Activated T-helper 1 cell treated with anti-CD3 and anti-CD28 coated beads, Interleukin-12 subunit alpha, Interleukin-12 subunit beta, Interleukin-2, Interleukin-4 antibody, amounts not matched to agents 30 ng/mL and 10 ng/mL and 1 ng/mL, durations not matched to agents 14 hours and 24 hours and 36 hours (primary cell): ENCODE results near the gene PLA2G4D. TPM values are rescaled to one million over a fixed set of nuclear protein-coding genes. Genes with fewer than 3 reads are reported as not detected.

Source experiments
- DNase-seq: peaks from one replicate; pipeline ENCODE4 v3.0.0; 2021; ENCODE audit warnings: low spot score
- H3K27ac Mint-ChIP-seq: one replicate; pipeline ENCODE4 v1.8.0; 2021; ENCODE audit warnings: mild to moderate bottlenecking, mixed read lengths
- H3K27me3 Mint-ChIP-seq: one replicate; pipeline ENCODE4 v1.8.0; 2022; ENCODE audit warnings: mild to moderate bottlenecking, moderate library complexity, mixed read lengths; ENCODE audit not compliant: insufficient read depth
- H3K36me3 Mint-ChIP-seq: one replicate; pipeline ENCODE4 v1.8.0; 2021; ENCODE audit warnings: low read depth, mixed read lengths
- H3K4me1 Mint-ChIP-seq: one replicate; pipeline ENCODE4 v1.8.0; 2021; ENCODE audit warnings: low read depth, mixed read lengths
- H3K4me3 Mint-ChIP-seq: one replicate; pipeline ENCODE4 v1.8.0; 2021; ENCODE audit warnings: mild to moderate bottlenecking, moderate library complexity, mixed read lengths
- H3K9me3 Mint-ChIP-seq: one replicate; pipeline ENCODE4 v1.8.0; 2021; ENCODE audit warnings: mixed read lengths
- intact Hi-C: fragments of 100-400 bp; cut with micrococcal nuclease; formaldehyde crosslinking; loops from one replicate; pipeline ENCODE4 v1.15.1; 2024
- total RNA-seq: library from RNA; stranded (reverse); gene quantifications from 2 replicates; pipeline ENCODE4 v1.2.3, GENCODE V29; 2022

The PLA2G4D gene
- not detected in 2 replicates for total RNA-seq

- intact Hi-C loops, result no loop called here
- no peak for DNase-seq
- peaks cover 14% of the 10 kb centered on the region for H3K27me3 Mint-ChIP-seq
- H3K27ac Mint-ChIP-seq, result no peak within 1 kb of the TSS
- H3K9me3 Mint-ChIP-seq, result no peaks in the 10 kb centered on the region
- H3K4me1 Mint-ChIP-seq, result no peaks in the 10 kb centered on the region
- H3K36me3 Mint-ChIP-seq, result no peaks in the 10 kb centered on the region
- H3K4me3 Mint-ChIP-seq, result no peak within 1 kb of the TSS
Observed at GRCh38 chr15:42094512-42094963, at the start of gene PLA2G4D. TSS of gene PLA2G4D (minus strand) at chr15:42094562. CDS start at chr15:42094459, 103 bp downstream.

- no peak for DNase-seq
- Mint-ChIP-seq H3K27me3 (peaks cover 3% of the 10 kb centered on the region), H3K4me1 (no peaks in the 10 kb centered on the region), H3K27ac (no peak overlapping the region), H3K9me3 (no peaks in the 10 kb centered on the region), H3K36me3 (no peaks in the 10 kb centered on the region), H3K4me3 (no peak overlapping the region)
- intact Hi-C loops, result no loop called here
Observed at GRCh38 chr15:42143356-42143755, 49.0 kb upstream of the PLA2G4D start.

- Mint-ChIP-seq H3K9me3 (no peaks in the 10 kb centered on the region), H3K36me3 (no peaks in the 10 kb centered on the region), H3K4me3 (no peak overlapping the region), H3K4me1 (peaks cover 5% of the 10 kb centered on the region), H3K27ac (no peak overlapping the region), H3K27me3 (peaks cover 3% of the 10 kb centered on the region)
- intact Hi-C loops, result no loop called here
- DNase-seq, result no peak
Observed at GRCh38 chr15:42141795-42142667, 47.7 kb upstream of the PLA2G4D start.

- H3K36me3 Mint-ChIP-seq, result no peaks in the 10 kb centered on the region
Observed at GRCh38 chr15:42141246-42141645, 46.9 kb upstream of the PLA2G4D start.

GRCh38 chr15:42140383-42141070, 46.2 kb upstream of the PLA2G4D start:
- intact Hi-C loops, result no loop called here
- H3K4me1 Mint-ChIP-seq, result peaks cover 5% of the 10 kb centered on the region
- H3K36me3 Mint-ChIP-seq, result no peaks in the 10 kb centered on the region
- no peak for DNase-seq
- H3K27ac Mint-ChIP-seq, result no peak overlapping the region
- no peak overlapping the region for H3K4me3 Mint-ChIP-seq
- no peaks in the 10 kb centered on the region for H3K9me3 Mint-ChIP-seq
- peaks cover 3% of the 10 kb centered on the region for H3K27me3 Mint-ChIP-seq

More at GRCh38 chr15:42141246-42141645, 46.9 kb upstream of the PLA2G4D start:
- H3K4me3 Mint-ChIP-seq, result no peak overlapping the region
- peaks cover 5% of the 10 kb centered on the region for H3K4me1 Mint-ChIP-seq
- DNase-seq, result no peak
- peaks cover 3% of the 10 kb centered on the region for H3K27me3 Mint-ChIP-seq
- intact Hi-C loops, result no loop called here
- H3K9me3 Mint-ChIP-seq, result no peaks in the 10 kb centered on the region
- no peak overlapping the region for H3K27ac Mint-ChIP-seq

GRCh38 chr15:42139596-42139995, 45.2 kb upstream of the PLA2G4D start:
- Mint-ChIP-seq H3K9me3 (no peaks in the 10 kb centered on the region), H3K4me3 (no peak overlapping the region), H3K27me3 (peaks cover 3% of the 10 kb centered on the region), H3K4me1 (peaks cover 5% of the 10 kb centered on the region), H3K36me3 (no peaks in the 10 kb centered on the region), H3K27ac (no peak overlapping the region)
- intact Hi-C loops, result no loop called here
- no peak for DNase-seq

GRCh38 chr15:42138968-42139386, 44.6 kb upstream of the PLA2G4D start:
- DNase-seq, result no peak
- H3K27me3 Mint-ChIP-seq, result peaks cover 4% of the 10 kb centered on the region
- intact Hi-C loops, result loop anchor here (1.0 kb wide), 1 partner anchor 73 kb away; no protein-coding TSS in a partner anchor
- H3K4me1 Mint-ChIP-seq, result peaks cover 8% of the 10 kb centered on the region
- H3K4me3 Mint-ChIP-seq, result no peak overlapping the region
- H3K36me3 Mint-ChIP-seq, result no peaks in the 10 kb centered on the region
- no peak overlapping the region for H3K27ac Mint-ChIP-seq
- no peaks in the 10 kb centered on the region for H3K9me3 Mint-ChIP-seq

- intact Hi-C loops, result loop anchor here (1.0 kb wide), 1 partner anchor 72 kb away; no protein-coding TSS in a partner anchor
- DNase-seq, result no peak
- Mint-ChIP-seq H3K27ac (no peak overlapping the region), H3K4me3 (no peak overlapping the region), H3K27me3 (peaks cover 6% of the 10 kb centered on the region), H3K4me1 (peaks cover 10% of the 10 kb centered on the region), H3K36me3 (no peaks in the 10 kb centered on the region), H3K9me3 (no peaks in the 10 kb centered on the region)
Observed at GRCh38 chr15:42138411-42138810, 44.0 kb upstream of the PLA2G4D start.

GRCh38 chr15:42137461-42138261, 43.3 kb upstream of the PLA2G4D start:
- Mint-ChIP-seq H3K9me3 (no peaks in the 10 kb centered on the region), H3K27ac (no peak overlapping the region), H3K4me3 (no peak overlapping the region), H3K4me1 (peaks cover 10% of the 10 kb centered on the region), H3K36me3 (no peaks in the 10 kb centered on the region), H3K27me3 (peaks cover 9% of the 10 kb centered on the region)
- DNase-seq, result no peak
- intact Hi-C loops, result loop anchor here (1.0 kb wide), 2 partner anchors 71 to 148 kb away; no protein-coding TSS in a partner anchor

GRCh38 chr15:42136513-42136912, 42.2 kb upstream of the PLA2G4D start:
- Mint-ChIP-seq H3K9me3 (no peaks in the 10 kb centered on the region), H3K4me3 (peak overlapping the region; percentile 15), H3K36me3 (no peaks in the 10 kb centered on the region), H3K4me1 (peaks cover 10% of the 10 kb centered on the region), H3K27ac (no peak overlapping the region), H3K27me3 (peaks cover 10% of the 10 kb centered on the region)
- intact Hi-C loops, result no loop called here
- DNase-seq, result no peak

GRCh38 chr15:42135351-42135750, 41.0 kb upstream of the PLA2G4D start:
- DNase-seq, result no peak
- H3K4me3 Mint-ChIP-seq, result no peak overlapping the region
- no peaks in the 10 kb centered on the region for H3K9me3 Mint-ChIP-seq
- no peak overlapping the region for H3K27ac Mint-ChIP-seq
- peaks cover 10% of the 10 kb centered on the region for H3K4me1 Mint-ChIP-seq
- H3K27me3 Mint-ChIP-seq, result peaks cover 10% of the 10 kb centered on the region
- intact Hi-C loops, result loop anchor here (2.0 kb wide), 1 partner anchor 77 kb away; no protein-coding TSS in a partner anchor
- H3K36me3 Mint-ChIP-seq, result no peaks in the 10 kb centered on the region

GRCh38 chr15:42134617-42135245, 40.4 kb upstream of the PLA2G4D start:
- peaks cover 10% of the 10 kb centered on the region for H3K27me3 Mint-ChIP-seq
- intact Hi-C loops, result loop anchor here (1.0 to 5.0 kb wide), 3 partner anchors 52 to 76 kb away; no protein-coding TSS in a partner anchor
- no peak overlapping the region for H3K27ac Mint-ChIP-seq
- H3K4me3 Mint-ChIP-seq, result no peak overlapping the region
- DNase-seq, result no peak
- no peaks in the 10 kb centered on the region for H3K9me3 Mint-ChIP-seq
- H3K36me3 Mint-ChIP-seq, result no peaks in the 10 kb centered on the region
- peaks cover 10% of the 10 kb centered on the region for H3K4me1 Mint-ChIP-seq
